ENCODE results near the gene REV3L.

DNA sequence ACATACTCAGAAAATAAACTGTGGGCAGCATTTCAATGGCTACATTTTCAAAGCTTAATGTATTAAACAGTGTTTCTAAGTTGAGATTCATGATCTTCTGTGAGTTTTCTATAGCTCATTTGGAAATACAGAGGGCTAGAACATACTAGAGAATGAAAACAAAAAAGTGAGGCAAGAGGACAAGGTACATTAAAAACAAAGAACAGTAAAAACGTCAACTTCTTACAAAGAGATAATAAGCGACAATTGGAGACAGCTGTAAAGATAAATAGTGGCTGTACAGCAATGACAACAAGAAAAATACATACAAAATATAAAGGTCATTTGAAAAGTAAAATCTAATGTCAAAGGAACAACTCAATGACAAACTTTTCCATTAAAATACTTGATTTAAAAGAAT lies 94.3 kb downstream of the REV3L start:
- TF ChIP-seq, protein P1, sequence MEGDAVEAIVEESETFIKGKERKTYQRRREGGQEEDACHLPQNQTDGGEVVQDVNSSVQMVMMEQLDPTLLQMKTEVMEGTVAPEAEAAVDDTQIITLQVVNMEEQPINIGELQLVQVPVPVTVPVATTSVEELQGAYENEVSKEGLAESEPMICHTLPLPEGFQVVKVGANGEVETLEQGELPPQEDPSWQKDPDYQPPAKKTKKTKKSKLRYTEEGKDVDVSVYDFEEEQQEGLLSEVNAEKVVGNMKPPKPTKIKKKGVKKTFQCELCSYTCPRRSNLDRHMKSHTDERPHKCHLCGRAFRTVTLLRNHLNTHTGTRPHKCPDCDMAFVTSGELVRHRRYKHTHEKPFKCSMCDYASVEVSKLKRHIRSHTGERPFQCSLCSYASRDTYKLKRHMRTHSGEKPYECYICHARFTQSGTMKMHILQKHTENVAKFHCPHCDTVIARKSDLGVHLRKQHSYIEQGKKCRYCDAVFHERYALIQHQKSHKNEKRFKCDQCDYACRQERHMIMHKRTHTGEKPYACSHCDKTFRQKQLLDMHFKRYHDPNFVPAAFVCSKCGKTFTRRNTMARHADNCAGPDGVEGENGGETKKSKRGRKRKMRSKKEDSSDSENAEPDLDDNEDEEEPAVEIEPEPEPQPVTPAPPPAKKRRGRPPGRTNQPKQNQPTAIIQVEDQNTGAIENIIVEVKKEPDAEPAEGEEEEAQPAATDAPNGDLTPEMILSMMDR (IDR thresholded peaks at IDR 0.05) = no peak
- TF ChIP-seq EP300 (IDR thresholded peaks at IDR 0.05) = no peak
- TF ChIP-seq POLR2AphosphoS5 (IDR thresholded peaks at IDR 0.05) = no peak
- no peak for TF ChIP-seq POLR2A (IDR thresholded peaks at IDR 0.05; ENCODE audit: low read depth)

Data from esophagus muscularis mucosa (tissue), 4 donors.